HG02759 (cell line): Measurements from ENCODE around the gene CARD10.
"Not testable (repeated sequence)": the region's sequence is repeated elsewhere in the genome, so short reads cannot be mapped to it uniquely, and the experiment has no call there.

Experiments used
- ATAC-seq: cut with Tn5 transposase; IDR thresholded peaks from one replicate; pipeline ENCODE4 v1.9.1; 2021; ENCODE audit warnings: mild to moderate bottlenecking, moderate library complexity; ENCODE audit not compliant: unreplicated experiment

The CARD10 gene

GRCh38 chr22:37527081-37527752 lies 8.0 kb upstream of the CARD10 start:
- not testable (repeated sequence) for ATAC-seq

GRCh38 chr22:37526376-37526775 lies 7.2 kb upstream of the CARD10 start:
- ATAC-seq, result no peak

DNA sequence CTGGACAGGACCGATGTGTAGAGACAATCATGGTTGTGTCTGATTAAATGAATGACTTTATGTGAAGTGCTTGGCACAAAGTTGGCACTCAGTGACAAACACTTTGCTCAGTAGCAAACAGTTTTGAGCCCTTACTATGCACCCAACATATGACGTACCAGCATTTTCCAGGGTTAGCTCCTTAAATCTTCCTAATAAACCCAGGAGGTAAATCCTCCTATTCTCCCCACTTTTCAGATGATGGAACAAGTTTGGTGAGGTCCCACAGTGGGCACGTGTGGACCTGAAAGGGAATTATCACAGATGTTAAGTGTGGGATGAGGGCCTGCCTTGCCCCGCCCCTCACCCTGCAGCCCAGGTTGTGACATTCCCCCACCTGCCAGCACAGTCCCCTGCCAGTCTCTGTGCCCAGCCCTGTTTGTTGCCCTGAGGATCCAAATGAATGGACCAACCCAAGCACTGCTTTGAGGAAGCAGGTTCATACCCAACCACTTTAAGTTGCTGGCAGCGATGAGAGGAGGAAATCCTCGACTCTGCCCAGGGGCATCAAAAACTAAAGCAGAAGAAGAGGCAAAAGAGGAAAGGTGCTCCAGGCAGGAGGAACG lies 6.6 kb upstream of the CARD10 start:
- ATAC-seq, result no peak

DNA sequence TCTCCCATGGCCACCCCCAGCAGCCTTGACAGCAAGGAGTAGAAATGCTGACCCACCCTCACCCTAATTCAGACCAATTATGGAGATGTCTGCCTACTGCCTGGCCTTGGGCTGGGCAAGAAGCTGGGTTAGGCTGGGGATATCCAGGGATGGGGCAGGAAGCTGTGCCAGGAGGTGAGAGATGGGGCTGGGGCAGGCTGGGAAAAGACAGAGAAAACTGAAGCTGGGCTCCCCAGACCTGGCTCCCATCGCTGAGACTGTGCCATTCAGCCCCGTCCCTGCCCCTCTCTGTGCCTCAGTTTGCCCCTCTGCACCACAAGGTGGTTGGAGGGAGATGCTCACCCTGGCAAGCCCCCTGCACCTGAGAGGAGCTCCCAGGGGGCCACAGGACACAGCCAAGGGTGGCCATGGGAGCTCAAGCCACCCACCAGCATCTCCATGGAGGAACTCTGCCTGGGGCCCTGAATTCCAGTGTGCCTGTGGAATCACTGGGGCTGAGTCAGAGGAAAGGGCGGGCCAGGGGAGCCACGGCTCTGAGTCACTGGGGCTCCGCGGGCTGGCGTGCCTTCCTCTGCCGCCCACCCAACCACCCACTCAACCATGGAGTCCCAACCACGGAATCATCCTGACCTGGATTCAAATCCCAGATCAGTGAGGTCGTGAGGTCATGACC lies 6.0 kb upstream of the CARD10 start:
- no peak for ATAC-seq

DNA sequence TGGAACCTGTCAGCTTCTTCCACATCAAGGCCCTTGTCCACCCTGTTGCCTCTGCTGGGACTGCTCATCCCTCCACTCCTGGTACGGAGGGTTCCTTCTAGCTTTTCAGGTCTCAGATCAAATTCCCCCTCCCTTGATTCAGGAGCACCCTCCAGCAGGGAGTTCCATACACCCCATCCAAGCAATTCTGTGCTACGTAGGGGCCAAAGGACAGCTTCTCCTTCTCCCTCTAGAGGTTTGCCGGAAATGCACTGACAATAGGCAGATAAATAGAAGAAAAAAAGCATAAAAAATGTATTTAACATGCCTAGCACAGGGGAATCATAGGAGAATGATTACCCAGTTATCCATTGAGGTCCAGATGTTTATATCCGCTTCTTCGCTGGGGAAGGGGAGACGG lies 3.3 kb upstream of the CARD10 start:
- ATAC-seq, result no peak

- ATAC-seq, result no peak
These were observed 2.1 kb upstream of the CARD10 start for GRCh38 chr22:37521236-37521739.

GRCh38 chr22:37520776-37521191 lies 1.6 kb upstream of the CARD10 start:
- ATAC-seq, result no peak

DNA sequence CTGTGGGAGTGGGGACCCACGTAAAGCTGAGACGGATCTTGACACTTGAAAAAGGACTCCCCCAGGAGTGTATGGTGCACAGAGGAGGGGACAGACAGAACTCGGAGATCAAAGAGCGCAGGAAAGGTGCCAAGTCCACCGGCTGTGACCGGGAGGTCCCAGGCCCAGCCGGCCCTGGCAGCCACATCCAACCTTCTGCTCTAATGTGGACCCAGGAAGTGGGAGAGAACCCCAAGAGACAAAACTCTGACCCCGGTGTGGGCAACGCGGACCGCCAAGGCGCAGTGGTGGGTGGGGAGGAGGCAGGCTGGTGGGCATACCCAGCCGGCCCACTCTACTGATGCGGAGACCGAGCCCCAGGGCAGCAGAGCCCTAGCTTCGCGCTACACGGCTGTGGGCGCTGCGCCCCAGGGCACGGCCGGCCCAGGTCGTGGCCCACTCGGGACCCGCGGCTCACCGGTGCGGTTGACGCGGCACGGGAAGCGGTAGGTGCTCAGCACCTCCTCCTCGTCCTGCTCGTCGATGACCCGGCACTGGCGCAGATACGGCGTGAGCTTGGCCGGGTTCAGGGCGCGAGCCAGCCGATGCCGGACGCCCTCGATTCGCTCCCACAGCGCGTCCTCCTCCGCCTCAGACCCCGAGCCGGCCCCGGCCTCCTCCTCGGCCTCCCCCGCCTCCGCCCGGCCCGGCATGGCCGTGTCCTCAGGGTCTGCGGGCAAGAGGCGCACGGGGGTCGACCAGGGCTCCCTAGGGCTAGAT lies 527 bp downstream of the CARD10 start:
- no peak for ATAC-seq

DNA sequence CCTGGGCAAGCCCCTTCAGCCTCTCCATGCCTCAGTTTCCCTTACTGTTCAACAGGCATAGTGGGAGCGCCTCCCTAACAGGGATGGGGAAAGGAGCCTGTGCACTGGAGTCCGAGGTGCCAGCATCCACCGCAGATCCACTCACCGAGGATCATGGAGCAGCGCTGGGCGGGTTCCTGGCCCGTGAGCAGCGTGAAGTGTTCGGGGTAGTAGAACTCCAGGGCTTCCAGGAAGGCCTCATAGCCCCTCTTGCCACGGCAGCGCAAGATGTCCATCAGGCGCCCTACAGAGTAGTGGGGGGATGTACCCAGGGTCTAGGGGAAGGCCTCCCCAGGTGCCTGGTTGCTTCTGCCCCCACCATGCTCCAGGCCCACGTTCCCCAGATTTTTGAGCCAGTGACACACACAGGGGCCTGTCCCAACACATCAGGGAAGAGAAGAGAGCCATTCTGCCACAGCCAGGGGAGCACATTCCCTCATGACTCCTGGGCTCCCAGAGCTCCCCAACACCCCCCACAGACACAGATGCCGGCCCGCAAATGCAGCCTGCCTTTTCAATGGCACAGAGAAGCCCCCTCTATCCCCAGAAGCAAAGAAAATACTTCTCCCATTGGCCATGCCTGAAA lies 1.3 kb downstream of the CARD10 start:
- ATAC-seq, result no peak

DNA sequence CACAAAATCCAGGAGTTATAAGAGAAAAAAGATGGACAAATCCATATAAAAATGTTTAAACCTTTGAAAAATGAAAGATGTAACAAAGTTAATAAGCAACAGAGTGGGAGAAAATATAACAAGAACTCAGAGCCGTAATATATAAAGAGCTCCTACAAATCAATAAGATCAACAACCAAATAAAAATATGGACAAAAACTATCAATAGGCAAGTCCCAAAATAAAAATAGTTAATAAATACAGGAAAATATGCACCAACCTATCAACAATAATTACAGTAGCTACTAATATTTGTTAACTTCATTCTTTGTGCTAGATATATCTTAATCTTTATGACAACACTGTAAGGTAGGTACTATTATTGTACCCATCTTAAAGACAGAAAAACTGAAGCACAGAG lies 2.8 kb downstream of the CARD10 start:
- ATAC-seq, result no peak

DNA sequence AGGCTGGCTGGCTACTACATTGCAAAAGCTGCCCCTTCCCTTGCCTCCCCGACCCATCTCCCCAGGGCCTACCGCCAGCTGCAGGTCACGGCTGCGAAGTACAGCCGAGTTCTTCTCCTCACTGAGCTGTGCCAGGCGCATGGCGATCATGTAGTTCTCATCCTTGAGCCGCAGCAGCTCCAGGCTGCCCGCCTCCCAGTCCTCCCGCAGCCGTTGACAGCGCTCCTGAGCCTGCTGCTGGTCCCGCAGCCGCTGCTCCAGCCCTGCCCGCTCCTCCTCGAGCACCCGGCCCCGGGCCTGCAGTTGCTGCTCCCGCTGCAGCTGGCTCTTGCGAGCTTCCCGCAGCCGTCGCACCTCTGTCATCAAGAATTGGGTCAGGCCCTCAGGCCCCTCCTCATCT lies 3.3 kb downstream of the CARD10 start:
- ATAC-seq, result no peak

DNA sequence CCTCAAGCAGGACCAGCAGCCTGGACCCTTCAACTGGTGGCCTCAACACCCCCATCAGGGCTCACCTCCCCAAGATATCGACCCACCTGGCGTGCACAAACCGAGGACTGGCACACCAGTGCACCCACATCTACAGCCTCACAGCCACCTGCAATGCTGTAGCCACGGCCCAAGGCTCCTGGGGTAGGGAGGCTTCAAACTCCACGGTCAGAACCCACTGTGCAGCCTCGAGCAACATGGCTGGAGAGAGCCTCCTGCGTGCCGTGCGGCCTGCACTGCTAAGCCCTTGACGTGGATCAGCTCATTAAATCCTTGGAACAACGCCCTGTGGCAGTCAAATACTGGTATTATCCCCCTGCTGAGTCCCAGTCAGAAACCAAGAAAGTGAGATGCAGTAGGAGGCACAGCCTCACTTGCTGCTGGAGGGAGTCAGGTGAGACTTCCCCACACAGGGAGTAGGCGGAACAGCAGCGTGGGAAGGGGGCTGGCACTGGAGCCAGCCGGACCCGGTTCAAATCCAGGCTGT lies 4.6 kb downstream of the CARD10 start:
- no peak for ATAC-seq

- ATAC-seq, result no peak
These were observed 7.7 kb downstream of the CARD10 start for GRCh38 chr22:37511395-37512104.

DNA sequence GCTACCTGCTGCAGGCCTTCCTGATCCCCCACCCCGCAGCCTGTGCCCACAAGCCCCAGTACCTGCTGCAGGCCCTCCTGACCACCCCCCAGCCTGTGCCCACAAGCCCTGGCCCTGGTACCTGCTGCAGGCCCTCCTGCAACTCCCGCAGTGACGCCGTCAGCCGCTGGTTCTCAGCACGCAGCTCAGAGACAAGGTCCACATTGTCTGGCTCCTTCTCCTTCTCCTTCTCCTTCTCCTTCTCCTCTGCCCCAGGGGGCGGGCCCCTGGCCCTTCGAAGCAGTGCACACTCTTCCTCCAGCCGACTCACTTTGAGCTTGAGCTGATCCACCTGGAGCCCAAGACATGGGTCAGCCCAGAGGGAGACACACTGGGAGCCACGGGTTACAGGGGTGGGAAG lies 9.1 kb downstream of the CARD10 start:
- ATAC-seq, result no peak

- ATAC-seq, result no peak
These were observed 10.0 kb downstream of the CARD10 start for GRCh38 chr22:37509059-37509860.

DNA sequence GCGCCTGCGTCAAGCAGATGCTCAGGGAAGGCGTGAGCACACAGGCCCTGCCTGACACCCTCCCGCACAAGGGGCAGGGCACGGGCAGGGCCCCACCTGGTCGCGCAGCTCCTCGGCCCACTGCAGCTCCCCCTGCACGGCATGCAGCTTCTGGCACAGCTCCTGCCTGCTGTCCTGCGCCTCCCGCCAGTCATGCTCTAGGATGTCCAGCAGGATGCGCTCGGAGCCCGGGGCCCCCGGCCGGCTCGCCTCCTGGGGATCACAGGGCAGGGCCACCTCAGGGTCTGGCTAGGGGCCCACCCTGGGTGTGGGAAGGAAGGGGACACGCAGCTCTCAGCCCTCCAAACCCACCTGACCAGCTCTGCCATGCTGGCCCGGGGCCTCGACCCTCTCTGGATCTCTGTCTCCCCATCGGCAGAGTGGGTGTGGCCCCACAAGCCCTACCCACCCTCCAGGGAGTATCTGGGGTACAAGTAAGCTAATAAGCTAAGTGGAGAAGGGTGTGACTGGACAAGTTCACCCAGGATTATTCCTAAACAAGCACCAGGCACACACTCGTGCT lies 10.7 kb downstream of the CARD10 start:
- no peak for ATAC-seq

DNA sequence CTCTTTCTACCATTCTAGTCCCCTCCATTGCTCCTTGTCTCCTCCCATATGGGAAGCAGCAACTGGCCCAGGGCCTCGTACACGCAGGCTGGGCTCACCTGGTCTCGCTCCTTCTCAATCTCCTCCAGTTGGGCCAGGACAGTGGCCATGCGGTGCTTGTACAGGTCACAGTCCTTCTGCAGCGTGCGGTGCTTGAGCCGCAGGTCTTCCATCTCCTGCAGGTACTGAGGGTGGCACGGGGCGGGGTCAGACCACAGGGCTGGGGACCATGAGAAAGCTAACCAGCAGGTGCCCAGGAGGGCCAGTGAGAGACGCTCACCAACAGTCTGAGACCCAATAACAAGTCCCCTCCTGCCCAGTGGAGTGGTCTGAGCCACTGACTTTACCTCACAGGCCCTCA lies 11.5 kb downstream of the CARD10 start:
- ATAC-seq, result no peak

GRCh38 chr22:37505989-37506388 lies 13.2 kb downstream of the CARD10 start:
- ATAC-seq, result no peak

- ATAC-seq, result no peak
These were observed 13.7 kb downstream of the CARD10 start for GRCh38 chr22:37505565-37505964.
